Measurements from ENCODE around the gene ROR2.

DNA sequence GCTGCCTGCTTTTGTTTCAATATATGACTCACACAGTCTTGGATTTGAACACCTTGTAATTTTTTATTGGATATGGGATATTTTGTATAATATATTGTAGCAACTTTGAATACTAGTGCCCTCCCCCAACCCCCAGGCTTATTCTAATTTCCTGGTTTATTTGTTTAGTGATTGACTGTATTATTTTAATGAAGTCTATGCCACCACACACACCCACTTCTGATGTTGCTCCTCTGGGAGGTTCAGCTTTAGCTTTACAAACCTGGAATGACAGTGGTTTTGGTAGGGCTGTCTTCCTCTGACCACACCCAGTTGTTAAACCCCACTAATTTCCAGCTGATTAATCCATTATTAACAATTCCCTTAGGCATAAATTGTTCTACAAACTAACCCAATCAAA lies 320.3 kb downstream of the ROR2 start:
- TF ChIP-seq YY1 (IDR thresholded peaks at IDR 0.05; ENCODE audit: low read depth, low read length): no peak
- TF ChIP-seq, protein P1, sequence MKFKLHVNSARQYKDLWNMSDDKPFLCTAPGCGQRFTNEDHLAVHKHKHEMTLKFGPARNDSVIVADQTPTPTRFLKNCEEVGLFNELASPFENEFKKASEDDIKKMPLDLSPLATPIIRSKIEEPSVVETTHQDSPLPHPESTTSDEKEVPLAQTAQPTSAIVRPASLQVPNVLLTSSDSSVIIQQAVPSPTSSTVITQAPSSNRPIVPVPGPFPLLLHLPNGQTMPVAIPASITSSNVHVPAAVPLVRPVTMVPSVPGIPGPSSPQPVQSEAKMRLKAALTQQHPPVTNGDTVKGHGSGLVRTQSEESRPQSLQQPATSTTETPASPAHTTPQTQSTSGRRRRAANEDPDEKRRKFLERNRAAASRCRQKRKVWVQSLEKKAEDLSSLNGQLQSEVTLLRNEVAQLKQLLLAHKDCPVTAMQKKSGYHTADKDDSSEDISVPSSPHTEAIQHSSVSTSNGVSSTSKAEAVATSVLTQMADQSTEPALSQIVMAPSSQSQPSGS (IDR thresholded peaks at IDR 0.05; ENCODE audit: low read length): no peak
- no peak for TF ChIP-seq HDAC6 (IDR thresholded peaks at IDR 0.05; ENCODE audit: low read depth, low read length)
- TF ChIP-seq, protein P2, sequence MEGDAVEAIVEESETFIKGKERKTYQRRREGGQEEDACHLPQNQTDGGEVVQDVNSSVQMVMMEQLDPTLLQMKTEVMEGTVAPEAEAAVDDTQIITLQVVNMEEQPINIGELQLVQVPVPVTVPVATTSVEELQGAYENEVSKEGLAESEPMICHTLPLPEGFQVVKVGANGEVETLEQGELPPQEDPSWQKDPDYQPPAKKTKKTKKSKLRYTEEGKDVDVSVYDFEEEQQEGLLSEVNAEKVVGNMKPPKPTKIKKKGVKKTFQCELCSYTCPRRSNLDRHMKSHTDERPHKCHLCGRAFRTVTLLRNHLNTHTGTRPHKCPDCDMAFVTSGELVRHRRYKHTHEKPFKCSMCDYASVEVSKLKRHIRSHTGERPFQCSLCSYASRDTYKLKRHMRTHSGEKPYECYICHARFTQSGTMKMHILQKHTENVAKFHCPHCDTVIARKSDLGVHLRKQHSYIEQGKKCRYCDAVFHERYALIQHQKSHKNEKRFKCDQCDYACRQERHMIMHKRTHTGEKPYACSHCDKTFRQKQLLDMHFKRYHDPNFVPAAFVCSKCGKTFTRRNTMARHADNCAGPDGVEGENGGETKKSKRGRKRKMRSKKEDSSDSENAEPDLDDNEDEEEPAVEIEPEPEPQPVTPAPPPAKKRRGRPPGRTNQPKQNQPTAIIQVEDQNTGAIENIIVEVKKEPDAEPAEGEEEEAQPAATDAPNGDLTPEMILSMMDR (IDR thresholded peaks at IDR 0.05; ENCODE audit: control extremely low read depth in 1 of 3, insufficient read depth in 1 of 3, low read depth in 1 of 3, low read length in 3 of 3): no peak
- TF ChIP-seq RFX5 (IDR thresholded peaks at IDR 0.05; ENCODE audit: borderline replicate concordance, low read depth, low read length): no peak

Data from H1 (cell line).